HFFc6 (cell line): ENCODE data around the gene MTHFD1. TPM values are rescaled to one million over a fixed set of nuclear protein-coding genes. Genes with fewer than 3 reads are reported as not detected.

ENCODE experiments used
- DNase-seq: peaks from one replicate; pipeline ENCODE4 v3.0.0-alpha.2; 2018
- H3K27ac Mint-ChIP-seq: 2 replicates; pipeline ENCODE4 v1.8.0; 2020; ENCODE audit warnings: mild to moderate bottlenecking, mixed read lengths
- H3K27me3 Mint-ChIP-seq: 2 replicates; pipeline ENCODE4 v1.8.0; 2021; ENCODE audit warnings: mild to moderate bottlenecking, moderate library complexity, mixed read lengths; ENCODE audit not compliant: insufficient read depth
- H3K36me3 Mint-ChIP-seq: 2 replicates; pipeline ENCODE4 v1.8.0; 2021; ENCODE audit warnings: low read depth, mixed read lengths
- H3K4me1 Mint-ChIP-seq: 2 replicates; pipeline ENCODE4 v1.8.0; 2020; ENCODE audit warnings: low read depth, mixed read lengths
- H3K4me3 Mint-ChIP-seq: 2 replicates; pipeline ENCODE4 v1.8.0; 2020; ENCODE audit warnings: mild to moderate bottlenecking, moderate library complexity, mixed read lengths
- H3K9me3 Mint-ChIP-seq: 2 replicates; pipeline ENCODE4 v1.8.0; 2020; ENCODE audit warnings: mild to moderate bottlenecking, mixed read lengths
- CTCF ChIP-seq: fragments of 200-600 bp; sonication (generic); IDR thresholded peaks from 2 replicates; pipeline ENCODE4 v1.5.0; 2021; ENCODE audit warnings: antibody characterized with exemption, mild to moderate bottlenecking
- total RNA-seq, 6 experiments: library from RNA; stranded (reverse); fragmentation: NEBNext Ultra II Directional; extraction: Animal tissue kit (Norgen Biotek cat#: 25700); gene quantifications; 2 replicates in 1 of 6; 3 replicates in 5 of 6; pipeline ENCODE4 v1.2.3, GENCODE V29; 2021

The MTHFD1 gene
- total RNA-seq, 6 experiments from 2014 or later = 81.3 to 116 (median 111) TPM

- Mint-ChIP-seq H3K36me3 (peaks cover 47% of the 10 kb centered on the region), H3K4me3 (peak overlapping the region; percentile 3; the same call in 1 of the 2 replicates), H3K4me1 (peaks cover 55% of the 10 kb centered on the region), H3K27me3 (no peaks in the 10 kb centered on the region), H3K9me3 (no peaks in the 10 kb centered on the region), H3K27ac (peak overlapping the region; percentile 24; the same call in 1 of the 2 replicates)
- TF ChIP-seq CTCF = no peak
- peak; percentile 11 for DNase-seq
Observed at GRCh38 chr14:64440494-64440893, 52.3 kb downstream of the MTHFD1 start.

GRCh38 chr14:64442300-64442988, 54.3 kb downstream of the MTHFD1 start:
- H3K4me3 Mint-ChIP-seq = no peak overlapping the region
- peaks cover 40% of the 10 kb centered on the region for H3K36me3 Mint-ChIP-seq
- H3K4me1 Mint-ChIP-seq = peaks cover 48% of the 10 kb centered on the region
- H3K27me3 Mint-ChIP-seq = no peaks in the 10 kb centered on the region
- TF ChIP-seq CTCF = no peak
- H3K9me3 Mint-ChIP-seq = no peaks in the 10 kb centered on the region
- no peak for DNase-seq
- H3K27ac Mint-ChIP-seq = no peak overlapping the region

GRCh38 chr14:64444140-64444539, 56.0 kb downstream of the MTHFD1 start:
- H3K36me3 Mint-ChIP-seq = peaks cover 34% of the 10 kb centered on the region
- DNase-seq = no peak
- no peak overlapping the region for H3K27ac Mint-ChIP-seq
- H3K27me3 Mint-ChIP-seq = no peaks in the 10 kb centered on the region
- no peaks in the 10 kb centered on the region for H3K9me3 Mint-ChIP-seq
- H3K4me1 Mint-ChIP-seq = peaks cover 31% of the 10 kb centered on the region
- no peak for TF ChIP-seq CTCF
- no peak overlapping the region for H3K4me3 Mint-ChIP-seq

GRCh38 chr14:64444984-64445845, 57.1 kb downstream of the MTHFD1 start:
- Mint-ChIP-seq H3K27me3 (no peaks in the 10 kb centered on the region), H3K27ac (peak overlapping the region; percentile 69), H3K4me1 (peaks cover 23% of the 10 kb centered on the region), H3K36me3 (peaks cover 30% of the 10 kb centered on the region), H3K9me3 (no peaks in the 10 kb centered on the region), H3K4me3 (no peak overlapping the region)
- TF ChIP-seq CTCF = no peak
- DNase-seq = no peak

- Mint-ChIP-seq H3K9me3 (no peaks in the 10 kb centered on the region), H3K27ac (no peak overlapping the region), H3K27me3 (no peaks in the 10 kb centered on the region), H3K4me3 (no peak overlapping the region), H3K4me1 (peaks cover 18% of the 10 kb centered on the region), H3K36me3 (peaks cover 18% of the 10 kb centered on the region)
- TF ChIP-seq CTCF = no peak
- no peak for DNase-seq
Observed at GRCh38 chr14:64447876-64448670, 59.9 kb downstream of the MTHFD1 start.
